Measurements from ENCODE around the gene GPR78. TPM values are rescaled to one million over a fixed set of nuclear protein-coding genes. Genes with fewer than 3 reads are reported as not detected.
A peak's percentile ranks its signal among the peaks of the same experiment; 100 is the strongest.

Gene GPR78
- polyA plus RNA-seq, 3 donors: not detected

DNA sequence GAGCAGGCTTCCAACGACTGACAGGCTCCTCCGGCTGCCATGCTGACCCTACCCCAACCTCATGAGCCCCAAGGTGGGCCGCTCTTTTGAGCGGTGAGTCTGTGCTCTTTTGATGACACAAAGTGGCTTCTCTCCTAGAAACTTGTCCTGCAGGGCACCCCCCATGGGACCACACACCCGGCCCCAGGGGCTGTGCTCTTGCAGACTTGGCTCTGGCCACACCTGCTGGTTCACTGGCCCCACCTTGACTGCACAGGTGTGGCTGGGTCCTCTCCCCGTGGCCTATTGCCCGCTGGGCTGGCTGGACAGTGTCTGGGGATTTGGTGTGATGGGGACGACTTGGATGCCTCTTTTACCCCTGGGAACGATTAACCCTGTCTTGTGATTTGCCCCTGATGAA is 10.9 kb downstream of the GPR78 start:
- Mint-ChIP-seq H3K27me3 (ENCODE audit: low read depth in 3 of 3) (peaks cover 31 to 46% (median 41%) of the 10 kb centered on the region in 3 donors), H3K36me3 (no peaks in the 10 kb centered on the region), H3K9me3 (peaks cover 0 to 5% (median 0%) of the 10 kb centered on the region in 7 donors), H3K27ac (no peak overlapping the region), H3K4me3 (peak overlapping the region in 1 of 2 donors; percentile 23), H3K4me1 (no peaks in the 10 kb centered on the region)
- DNase-seq: no peak
- Histone ChIP-seq H3K4me1 (ENCODE audit: control insufficient read depth in 1 of 2, insufficient read depth in 2 of 2, low read length in 2 of 2) (no peaks in the 10 kb centered on the region), H3K4me3 (replicated peaks in 1 of 3; ENCODE audit: low read depth in 2 of 3, low read length in 3 of 3) (no peak overlapping the region), H3K27me3 (ENCODE audit: control insufficient read depth in 2 of 2, insufficient read depth in 2 of 2, low read length in 2 of 2) (peaks cover 2 to 29% of the 10 kb centered on the region in 2 donors), H3K9ac (ENCODE audit: insufficient read depth, low read length, poor library complexity, severe bottlenecking) (no peak overlapping the region), H4K20me1 (ENCODE audit: insufficient read depth, low read length) (no peaks in the 10 kb centered on the region), H2AFZ (ENCODE audit: insufficient read depth, low read depth, low read length, poor library complexity, severe bottlenecking) (no peak overlapping the region), H3K79me2 (ENCODE audit: insufficient read depth, low read length) (no peaks in the 10 kb centered on the region), H3K27ac (ENCODE audit: low read depth in 1 of 2, low read length in 2 of 2) (no peak overlapping the region), H3K9me3 (replicated peaks in 1 of 2; ENCODE audit: control insufficient read depth in 1 of 2, insufficient read depth in 1 of 2, low read length in 2 of 2) (no peaks in the 10 kb centered on the region), H3K4me2 (replicated peaks; ENCODE audit: extremely low read depth, low read length, poor library complexity, severe bottlenecking) (no peak overlapping the region), H3K36me3 (replicated peaks in 1 of 2; ENCODE audit: control insufficient read depth in 1 of 2, insufficient read depth in 2 of 2, low read length in 2 of 2) (no peaks in the 10 kb centered on the region)
- 90% methylated on average over 7 of the region's 9 CpGs for WGBS (ENCODE audit: insufficient coverage)
- intact Hi-C loops (cut with micrococcal nuclease): no loop called here
- TF ChIP-seq, protein P1, sequence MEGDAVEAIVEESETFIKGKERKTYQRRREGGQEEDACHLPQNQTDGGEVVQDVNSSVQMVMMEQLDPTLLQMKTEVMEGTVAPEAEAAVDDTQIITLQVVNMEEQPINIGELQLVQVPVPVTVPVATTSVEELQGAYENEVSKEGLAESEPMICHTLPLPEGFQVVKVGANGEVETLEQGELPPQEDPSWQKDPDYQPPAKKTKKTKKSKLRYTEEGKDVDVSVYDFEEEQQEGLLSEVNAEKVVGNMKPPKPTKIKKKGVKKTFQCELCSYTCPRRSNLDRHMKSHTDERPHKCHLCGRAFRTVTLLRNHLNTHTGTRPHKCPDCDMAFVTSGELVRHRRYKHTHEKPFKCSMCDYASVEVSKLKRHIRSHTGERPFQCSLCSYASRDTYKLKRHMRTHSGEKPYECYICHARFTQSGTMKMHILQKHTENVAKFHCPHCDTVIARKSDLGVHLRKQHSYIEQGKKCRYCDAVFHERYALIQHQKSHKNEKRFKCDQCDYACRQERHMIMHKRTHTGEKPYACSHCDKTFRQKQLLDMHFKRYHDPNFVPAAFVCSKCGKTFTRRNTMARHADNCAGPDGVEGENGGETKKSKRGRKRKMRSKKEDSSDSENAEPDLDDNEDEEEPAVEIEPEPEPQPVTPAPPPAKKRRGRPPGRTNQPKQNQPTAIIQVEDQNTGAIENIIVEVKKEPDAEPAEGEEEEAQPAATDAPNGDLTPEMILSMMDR (IDR thresholded peaks at IDR 0.05): no peak

DNA sequence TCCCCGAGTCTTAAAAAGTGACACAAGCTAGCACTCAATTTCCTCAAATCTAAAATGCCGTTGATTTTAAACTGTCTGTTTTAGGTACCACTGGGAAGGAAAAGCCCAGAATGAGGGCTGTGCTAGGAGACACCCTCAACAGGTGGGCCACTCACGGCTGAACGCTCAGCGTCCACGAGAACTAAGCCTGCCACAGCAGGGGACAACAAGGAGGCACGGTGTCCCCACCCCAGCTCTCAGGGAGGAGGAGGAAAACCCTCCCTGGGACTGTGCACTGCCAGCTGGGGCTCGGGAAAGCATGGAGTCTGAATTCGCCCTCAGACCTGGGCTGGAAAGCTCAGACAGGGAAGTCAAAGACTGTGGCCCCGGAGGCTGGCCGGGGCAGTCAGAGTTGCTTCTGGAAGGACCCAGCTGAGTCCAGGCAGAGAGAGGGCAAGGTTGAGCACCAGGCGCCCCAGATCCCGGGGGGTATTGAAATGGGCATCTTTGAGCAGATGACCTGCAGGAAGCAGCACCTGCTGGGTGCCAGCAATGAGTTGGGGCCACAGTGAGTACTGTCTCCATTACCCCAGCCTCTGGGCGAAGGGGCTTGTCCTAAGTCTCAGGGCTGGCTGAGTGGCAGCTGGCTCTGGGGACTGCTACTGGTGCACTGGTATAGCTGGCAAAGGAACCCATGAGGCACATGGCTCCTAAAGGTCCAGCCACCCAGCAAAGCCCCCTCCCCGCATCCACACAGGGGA is 11.6 kb downstream of the GPR78 start:
- 65% methylated on average over 10 of the region's 15 CpGs for WGBS (ENCODE audit: insufficient coverage)

More for the DNA sequence above, 11.6 kb downstream of the GPR78 start:
- Mint-ChIP-seq H3K27me3 (ENCODE audit: low read depth in 3 of 3) (peaks cover 29 to 46% (median 41%) of the 10 kb centered on the region in 3 donors), H3K36me3 (no peaks in the 10 kb centered on the region), H3K9me3 (peaks cover 0 to 5% (median 0%) of the 10 kb centered on the region in 7 donors), H3K27ac (no peak overlapping the region), H3K4me3 (peak overlapping the region in 1 of 2 donors; percentile 39), H3K4me1 (no peaks in the 10 kb centered on the region)
- no peak for DNase-seq
- Histone ChIP-seq H2AFZ (ENCODE audit: insufficient read depth, low read depth, low read length, poor library complexity, severe bottlenecking) (no peak overlapping the region), H3K4me3 (replicated peaks in 1 of 3; ENCODE audit: low read depth in 2 of 3, low read length in 3 of 3) (no peak overlapping the region), H3K9ac (ENCODE audit: insufficient read depth, low read length, poor library complexity, severe bottlenecking) (no peak overlapping the region), H3K4me2 (replicated peaks; ENCODE audit: extremely low read depth, low read length, poor library complexity, severe bottlenecking) (no peak overlapping the region), H3K4me1 (ENCODE audit: control insufficient read depth in 1 of 2, insufficient read depth in 2 of 2, low read length in 2 of 2) (no peaks in the 10 kb centered on the region), H3K27ac (ENCODE audit: low read depth in 1 of 2, low read length in 2 of 2) (no peak overlapping the region), H4K20me1 (ENCODE audit: insufficient read depth, low read length) (no peaks in the 10 kb centered on the region), H3K36me3 (replicated peaks in 1 of 2; ENCODE audit: control insufficient read depth in 1 of 2, insufficient read depth in 2 of 2, low read length in 2 of 2) (no peaks in the 10 kb centered on the region), H3K9me3 (replicated peaks in 1 of 2; ENCODE audit: control insufficient read depth in 1 of 2, insufficient read depth in 1 of 2, low read length in 2 of 2) (no peaks in the 10 kb centered on the region), H3K27me3 (ENCODE audit: control insufficient read depth in 2 of 2, insufficient read depth in 2 of 2, low read length in 2 of 2) (peaks cover 2 to 29% of the 10 kb centered on the region in 2 donors), H3K79me2 (ENCODE audit: insufficient read depth, low read length) (no peaks in the 10 kb centered on the region)
- intact Hi-C loops (cut with micrococcal nuclease): no loop called here
- TF ChIP-seq, protein P1 (IDR thresholded peaks at IDR 0.05): no peak
